ENCODE results near the gene NR4A1. TPM values are rescaled to one million over a fixed set of nuclear protein-coding genes. Genes with fewer than 3 reads are reported as not detected.

The NR4A1 gene
- polyA plus RNA-seq (2011; rRNA removed) (4.4 and 6.9 TPM in 2 replicates), polyA minus RNA-seq (2011; rRNA and poly(A)+ RNA removed) (16.4 and 18.6 TPM in 2 replicates)

DNA sequence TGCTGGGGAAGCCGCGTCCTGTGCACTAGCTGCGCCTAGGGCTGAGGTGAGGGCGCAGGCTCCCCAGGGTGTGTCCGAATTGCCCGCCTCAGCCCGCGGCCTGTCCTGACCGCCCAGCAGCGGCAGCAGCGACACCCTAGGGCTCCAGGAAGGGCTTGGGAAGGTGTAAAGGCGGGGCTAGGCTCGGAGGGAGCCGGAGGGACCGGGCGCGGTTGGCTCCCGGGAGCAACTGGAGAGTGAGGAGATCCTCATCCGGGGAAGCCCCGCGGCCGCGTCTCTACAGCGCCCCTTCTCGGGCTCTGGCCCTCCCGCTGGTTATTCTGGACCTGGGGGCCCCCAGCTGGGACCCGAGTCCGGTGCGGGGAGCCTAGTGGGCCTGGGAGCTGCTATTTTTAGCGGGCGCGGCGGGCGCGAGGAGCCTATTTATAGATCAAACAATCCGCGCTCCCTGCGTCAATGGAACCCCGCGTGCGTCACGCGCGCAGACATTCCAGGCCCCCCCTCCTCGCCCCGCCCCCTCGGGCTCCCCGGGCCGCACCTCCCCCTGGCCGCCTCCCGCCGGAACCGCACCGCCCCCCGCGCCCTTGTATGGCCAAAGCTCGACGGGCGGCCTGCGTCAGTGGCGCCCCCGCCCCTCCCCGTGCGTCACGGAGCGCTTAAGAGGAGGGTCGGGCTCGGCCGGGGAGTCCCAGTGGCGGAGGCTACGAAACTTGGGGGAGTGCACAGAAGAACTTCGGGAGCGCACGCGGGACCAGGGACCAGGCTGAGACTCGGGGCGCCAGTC, at the start of gene NR4A1:
TSS of gene NR4A1 (plus strand) at position 685 of the 784 bp plus-strand sequence. CDS start 2,887 bp downstream, outside the sequence.
- ChIA-PET POLR2A (interaction anchor here (0.6 to 2.7 kb wide), 16 partner anchors 8 to 955 kb away, joined by 3 to 30 read pairs (median 5); partner anchors contain the start of genes ATG101, EIF4B and TAMALIN), CTCF (interaction anchor here (0.6 to 2.6 kb wide), 9 partner anchors 13 to 826 kb away, joined by 3 to 21 read pairs (median 4); no protein-coding TSS in a partner anchor)
- H3K9me3 ChIP-seq (ENCODE audit: control insufficient read depth, insufficient read depth, low read length): no peaks in the 10 kb centered on the region
- DNase-seq (ENCODE audit: low read depth, low spot score): peak; percentile 88
- H3K4me3 ChIP-seq (ENCODE audit: low read depth, low read length): peak within 1 kb of the TSS; percentile 79
- H3K27ac ChIP-seq (ENCODE audit: low read depth, low read length): peak within 1 kb of the TSS; percentile 98
- no peaks in the 10 kb centered on the region for H3K27me3 ChIP-seq (ENCODE audit: control insufficient read depth, insufficient read depth, low read length)
- TF ChIP-seq, protein P1, sequence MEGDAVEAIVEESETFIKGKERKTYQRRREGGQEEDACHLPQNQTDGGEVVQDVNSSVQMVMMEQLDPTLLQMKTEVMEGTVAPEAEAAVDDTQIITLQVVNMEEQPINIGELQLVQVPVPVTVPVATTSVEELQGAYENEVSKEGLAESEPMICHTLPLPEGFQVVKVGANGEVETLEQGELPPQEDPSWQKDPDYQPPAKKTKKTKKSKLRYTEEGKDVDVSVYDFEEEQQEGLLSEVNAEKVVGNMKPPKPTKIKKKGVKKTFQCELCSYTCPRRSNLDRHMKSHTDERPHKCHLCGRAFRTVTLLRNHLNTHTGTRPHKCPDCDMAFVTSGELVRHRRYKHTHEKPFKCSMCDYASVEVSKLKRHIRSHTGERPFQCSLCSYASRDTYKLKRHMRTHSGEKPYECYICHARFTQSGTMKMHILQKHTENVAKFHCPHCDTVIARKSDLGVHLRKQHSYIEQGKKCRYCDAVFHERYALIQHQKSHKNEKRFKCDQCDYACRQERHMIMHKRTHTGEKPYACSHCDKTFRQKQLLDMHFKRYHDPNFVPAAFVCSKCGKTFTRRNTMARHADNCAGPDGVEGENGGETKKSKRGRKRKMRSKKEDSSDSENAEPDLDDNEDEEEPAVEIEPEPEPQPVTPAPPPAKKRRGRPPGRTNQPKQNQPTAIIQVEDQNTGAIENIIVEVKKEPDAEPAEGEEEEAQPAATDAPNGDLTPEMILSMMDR (IDR thresholded peaks at IDR 0.05; ENCODE audit: low read depth, low read length): no peak

DNA sequence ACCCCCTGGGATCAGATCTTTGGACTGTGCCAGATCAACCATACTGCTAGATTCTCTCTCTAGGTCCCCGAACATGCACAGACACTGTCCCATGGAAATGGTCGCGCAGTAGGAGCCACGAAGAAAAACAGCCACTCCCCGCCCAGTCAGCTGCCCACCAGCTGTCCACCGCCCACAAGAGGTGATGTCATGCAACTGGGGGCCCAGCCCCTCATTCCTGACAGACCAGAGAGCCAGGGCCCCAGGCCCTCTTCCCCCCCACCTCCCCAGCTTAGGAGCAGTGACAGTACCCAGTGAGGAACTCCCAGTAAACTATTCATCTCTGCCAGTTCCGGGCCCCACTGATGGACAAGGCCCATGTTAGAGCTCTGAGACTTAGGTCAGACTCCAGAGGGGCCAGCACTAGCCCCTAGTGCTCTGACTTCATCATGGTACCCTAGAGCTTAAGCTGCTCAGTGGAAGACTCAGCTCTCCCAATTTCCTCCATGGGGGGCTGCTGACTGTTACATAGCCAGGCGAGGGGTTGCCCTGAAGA, 48.2 kb upstream of the NR4A1 start:
- CTCF ChIA-PET: interaction anchor here (0.8 to 15.4 kb wide), 19 partner anchors 10 to 128 kb away, joined by 3 to 599 read pairs (median 9); partner anchors contain the start of genes ACVR1B and ATG101
- Histone ChIP-seq H3K27me3 (ENCODE audit: control insufficient read depth, insufficient read depth, low read length) (peaks cover 6% of the 10 kb centered on the region), H3K27ac (ENCODE audit: low read depth, low read length) (no peak overlapping the region), H3K9me3 (ENCODE audit: control insufficient read depth, insufficient read depth, low read length) (no peaks in the 10 kb centered on the region; the same call in 1 of the 2 replicates), H3K4me3 (ENCODE audit: low read depth, low read length) (no peak overlapping the region)
- TF ChIP-seq, protein P1 (IDR thresholded peaks at IDR 0.05; ENCODE audit: low read depth, low read length): no peak
- POLR2A ChIA-PET: interaction anchor here (0.7 to 2.7 kb wide), 4 partner anchors 10 to 64 kb away, joined by 6 to 13 read pairs (median 8); no protein-coding TSS in a partner anchor
- no peak for DNase-seq (ENCODE audit: low read depth, low spot score)

DNA sequence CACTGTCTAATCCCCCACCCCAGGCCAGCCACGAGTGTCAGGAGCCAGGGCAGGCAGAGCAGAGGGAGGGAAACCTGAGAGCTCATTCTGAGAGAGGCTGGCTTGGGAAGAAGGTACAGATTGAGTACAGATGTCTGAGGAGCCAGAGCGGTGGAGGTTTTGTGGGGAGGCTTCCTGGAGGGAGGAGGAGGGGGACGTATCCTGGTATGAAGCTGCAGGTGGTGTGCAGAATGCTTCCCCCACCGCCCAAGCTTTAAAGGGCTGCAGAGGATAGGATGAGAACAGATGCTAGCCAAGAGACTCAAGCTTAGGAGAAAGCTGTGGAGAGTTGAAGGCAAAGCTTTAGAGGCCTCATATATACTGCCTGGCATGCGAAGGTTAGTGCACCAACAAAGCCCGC, 47.7 kb upstream of the NR4A1 start:
- H3K27me3 ChIP-seq (ENCODE audit: control insufficient read depth, insufficient read depth, low read length): peaks cover 6% of the 10 kb centered on the region
- TF ChIP-seq, protein P1 (IDR thresholded peaks at IDR 0.05; ENCODE audit: low read depth, low read length): no peak
- no peak for DNase-seq (ENCODE audit: low read depth, low spot score)
- H3K4me3 ChIP-seq (ENCODE audit: low read depth, low read length): no peak overlapping the region
- no peaks in the 10 kb centered on the region; the same call in 1 of the 2 replicates for H3K9me3 ChIP-seq (ENCODE audit: control insufficient read depth, insufficient read depth, low read length)
- ChIA-PET CTCF (interaction anchor here (0.8 to 15.4 kb wide), 26 partner anchors 9 to 128 kb away, joined by 3 to 599 read pairs (median 7); partner anchors contain the start of genes ACVR1B and ATG101), POLR2A (interaction anchor here (0.7 to 2.7 kb wide), 4 partner anchors 11 to 63 kb away, joined by 6 to 13 read pairs (median 8); no protein-coding TSS in a partner anchor)
- H3K27ac ChIP-seq (ENCODE audit: low read depth, low read length): no peak overlapping the region

DNA sequence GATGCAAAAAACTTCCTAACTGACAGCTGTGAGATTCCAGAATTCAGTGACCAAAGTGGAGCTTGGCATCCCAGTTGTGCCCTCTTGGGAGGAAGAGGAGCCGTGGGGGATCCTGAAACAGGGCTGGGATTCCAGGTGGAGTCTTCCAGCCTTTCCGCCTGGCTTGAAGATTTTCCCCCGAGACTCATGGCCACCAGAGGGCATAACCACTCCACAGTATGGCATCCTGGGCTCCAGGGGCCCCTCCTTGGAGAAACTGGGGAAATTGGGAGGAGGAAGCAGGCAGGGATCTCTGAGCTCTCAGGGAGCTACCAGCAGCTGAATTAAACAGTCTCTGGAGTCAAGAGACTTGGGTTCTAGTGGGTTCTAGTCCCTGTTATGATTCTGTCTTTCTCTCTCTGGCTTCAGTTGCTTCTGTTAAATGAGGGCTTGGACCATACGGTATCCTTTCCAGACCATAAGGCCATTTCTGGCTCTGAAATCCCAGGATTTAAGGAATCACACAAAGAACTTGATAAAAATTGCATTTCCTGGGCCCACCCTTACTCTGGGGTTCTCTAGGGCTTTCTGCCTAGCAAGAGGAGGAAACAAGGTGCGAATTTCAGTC, 47.1 kb upstream of the NR4A1 start:
- CTCF ChIA-PET: interaction anchor here (0.5 to 15.4 kb wide), 36 partner anchors 9 to 564 kb away, joined by 3 to 599 read pairs (median 4); partner anchors contain the start of genes ACVR1B and ATG101

More for the DNA sequence above, 47.1 kb upstream of the NR4A1 start:
- H3K27me3 ChIP-seq (ENCODE audit: control insufficient read depth, insufficient read depth, low read length): peaks cover 6% of the 10 kb centered on the region
- DNase-seq (ENCODE audit: low read depth, low spot score): no peak
- H3K9me3 ChIP-seq (ENCODE audit: control insufficient read depth, insufficient read depth, low read length): no peaks in the 10 kb centered on the region; the same call in 1 of the 2 replicates
- H3K4me3 ChIP-seq (ENCODE audit: low read depth, low read length): no peak overlapping the region
- TF ChIP-seq, protein P1 (IDR thresholded peaks at IDR 0.05; ENCODE audit: low read depth, low read length): peak; percentile 83
- H3K27ac ChIP-seq (ENCODE audit: low read depth, low read length): no peak overlapping the region
- POLR2A ChIA-PET: interaction anchor here (2.2 to 2.7 kb wide), 2 partner anchors 17 to 19 kb away, joined by 9 to 13 read pairs; no protein-coding TSS in a partner anchor

Measured in AG04450 (cell line).